ENCODE data around the gene TFF1. TPM values are rescaled to one million over a fixed set of nuclear protein-coding genes. Genes with fewer than 3 reads are reported as not detected.

TFF1 gene
- polyA plus RNA-seq, 6 donors from 2014 or later, result not detected

DNA sequence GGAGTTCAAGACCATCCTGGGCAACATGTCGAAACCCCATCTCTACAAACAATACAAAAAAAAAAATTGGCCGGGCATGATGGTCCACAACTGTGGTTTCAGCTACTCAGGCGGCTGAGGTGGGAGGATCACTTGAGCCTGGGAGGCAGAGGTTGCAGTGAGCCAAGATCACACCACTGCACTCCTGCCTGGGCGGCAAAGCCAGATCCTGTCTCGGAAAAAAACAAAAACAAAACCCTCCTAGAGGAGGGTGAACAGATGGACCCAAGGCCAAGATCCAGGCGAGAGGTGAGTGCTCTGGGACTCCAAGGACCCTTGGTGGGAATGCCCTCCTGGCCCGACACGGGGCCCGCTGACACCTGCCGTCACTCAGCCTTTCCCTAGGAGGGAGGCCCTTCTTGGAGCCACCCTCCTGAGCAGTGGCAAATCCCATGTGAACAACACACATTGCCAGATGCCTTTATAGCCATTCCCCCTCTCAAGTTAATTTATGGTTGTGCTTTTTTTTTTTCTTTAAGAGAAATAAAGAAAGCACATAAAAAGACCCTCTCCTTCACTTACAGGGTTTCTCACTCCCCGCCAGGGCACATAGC, 15.9 kb downstream of the TFF1 start:
- H3K4me1 Mint-ChIP-seq, result no peaks in the 10 kb centered on the region

DNA sequence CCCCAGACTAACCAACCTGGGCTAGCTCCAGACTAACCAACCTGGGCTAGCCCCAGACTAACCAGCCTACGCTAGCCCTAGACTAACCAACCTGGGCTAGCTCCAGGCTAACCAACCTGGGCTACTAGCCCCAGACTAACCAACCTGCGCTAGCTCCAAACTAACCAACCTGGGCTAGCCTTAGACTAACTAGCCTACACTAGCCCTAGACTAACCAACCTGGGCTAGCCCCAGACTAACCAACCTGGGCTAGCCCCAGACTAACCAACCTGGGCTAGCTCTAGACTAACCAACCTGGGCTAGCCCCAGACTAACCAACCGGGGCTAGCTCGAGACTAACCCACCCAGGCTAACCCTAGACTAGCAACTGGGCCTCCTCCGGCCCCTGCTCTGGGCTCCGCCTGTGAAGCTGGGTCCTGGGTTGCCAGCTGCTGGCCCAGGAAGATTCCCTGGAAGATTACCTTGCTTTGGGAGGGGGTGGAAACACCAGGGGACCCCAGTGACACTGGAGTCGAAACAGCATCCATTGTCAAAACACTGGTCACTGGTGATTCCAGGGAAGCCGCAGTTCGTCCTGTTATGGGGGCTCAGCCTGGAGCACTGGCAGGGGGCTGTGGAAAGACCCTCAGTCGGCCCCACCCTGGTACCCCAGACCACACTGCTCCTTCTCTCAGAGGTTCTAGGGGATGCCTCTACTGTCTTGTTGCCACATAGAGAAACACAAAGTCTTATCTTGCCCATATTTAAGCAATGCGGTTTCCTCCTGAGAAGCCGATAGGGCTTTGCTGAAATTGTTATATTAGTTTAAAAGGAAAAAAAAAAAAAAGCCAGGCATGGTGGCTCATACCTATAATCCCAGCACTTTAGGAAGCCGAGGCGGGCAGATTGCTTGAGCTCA, 16.7 kb downstream of the TFF1 start:
- no peak overlapping the region for H3K4me3 Mint-ChIP-seq
- H3K27me3 Mint-ChIP-seq, result peaks cover 5 to 29% (median 21%) of the 10 kb centered on the region in 3 donors
- H3K9me3 Mint-ChIP-seq, result peaks cover 4 to 14% (median 13%) of the 10 kb centered on the region in 7 donors
- peaks cover 0 to 16% of the 10 kb centered on the region in 2 donors for H3K36me3 Mint-ChIP-seq
- no peaks in the 10 kb centered on the region for H3K4me1 Mint-ChIP-seq
- ATAC-seq (ENCODE audit: low read depth in 2 of 2) (no peak), DNase-seq (no peak)
- H3K27ac Mint-ChIP-seq, result no peak overlapping the region

More for the DNA sequence above, 15.9 kb downstream of the TFF1 start:
- H3K27me3 Mint-ChIP-seq, result peaks cover 5 to 27% (median 21%) of the 10 kb centered on the region in 3 donors
- H3K9me3 Mint-ChIP-seq, result peaks cover 6 to 22% (median 18%) of the 10 kb centered on the region in 7 donors
- H3K4me3 Mint-ChIP-seq, result no peak overlapping the region
- DNase-seq (no peak), ATAC-seq (ENCODE audit: low read depth in 2 of 2) (no peak)
- H3K36me3 Mint-ChIP-seq, result peaks cover 0 to 23% of the 10 kb centered on the region in 2 donors
- H3K27ac Mint-ChIP-seq, result no peak overlapping the region

DNA sequence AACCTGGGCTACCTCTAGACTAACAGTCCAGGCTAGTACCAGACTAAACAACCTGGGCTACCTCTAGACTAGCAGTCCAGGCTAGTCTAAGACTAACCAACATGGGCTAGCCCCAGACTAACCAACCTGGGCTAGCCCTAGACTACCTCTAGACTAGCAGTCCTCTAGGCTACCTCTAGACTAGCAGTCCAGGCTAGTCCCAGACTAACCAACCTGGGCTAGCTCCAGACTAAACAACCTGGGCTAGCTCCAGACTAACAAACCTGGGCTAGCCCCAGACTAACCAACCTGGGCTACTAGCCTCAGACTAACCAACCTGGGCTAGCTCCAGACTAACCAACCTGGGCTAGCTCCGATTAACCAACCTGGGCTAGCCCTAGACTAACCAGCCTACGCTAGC, 17.6 kb downstream of the TFF1 start:
- no peak for DNase-seq
- ATAC-seq (ENCODE audit: low read depth in 2 of 2), result no peak
- H3K27me3 Mint-ChIP-seq, result peaks cover 5 to 28% (median 20%) of the 10 kb centered on the region in 3 donors

DNA sequence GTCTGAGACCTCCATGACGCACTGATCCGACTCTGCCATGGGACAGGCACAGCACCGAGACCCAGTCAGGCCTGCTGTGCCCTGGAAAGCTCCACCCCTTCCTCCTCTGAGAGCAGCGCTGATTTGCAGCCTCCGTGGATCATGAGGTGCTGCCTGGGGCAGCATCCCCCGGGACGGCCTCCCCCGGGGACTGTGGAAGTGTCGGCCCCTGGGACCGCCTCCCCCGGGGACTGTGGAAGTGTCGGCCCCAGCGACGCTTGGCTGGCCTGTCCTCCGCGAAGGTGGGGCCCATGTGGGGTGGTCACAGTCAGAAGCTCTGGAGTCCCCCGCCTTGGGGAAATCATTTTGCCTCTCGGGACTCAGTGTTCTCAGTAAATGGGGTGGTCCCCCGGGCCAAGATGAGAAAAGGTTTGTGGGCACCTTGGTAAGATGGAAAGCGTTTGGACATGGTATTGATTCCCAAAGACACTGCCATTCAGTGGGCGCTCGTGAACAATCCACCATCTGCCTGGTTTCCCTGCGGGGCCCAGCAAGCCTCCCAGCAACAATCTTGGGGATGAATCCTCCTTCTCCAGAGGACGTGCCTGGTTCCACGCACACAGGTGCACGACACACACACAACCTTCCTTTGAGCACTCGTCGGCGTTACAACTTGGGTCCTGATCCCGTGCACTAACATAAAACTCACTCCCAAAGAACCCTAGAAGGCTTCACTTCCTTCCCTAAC, 18.6 kb downstream of the TFF1 start:
- H3K36me3 Mint-ChIP-seq, result peaks cover 0 to under 1% of the 10 kb centered on the region in 2 donors
- ATAC-seq (ENCODE audit: low read depth in 2 of 2) (no peak), DNase-seq (no peak)
- H3K4me1 Mint-ChIP-seq, result no peaks in the 10 kb centered on the region
- H3K27me3 Mint-ChIP-seq, result peaks cover 5 to 19% (median 10%) of the 10 kb centered on the region in 3 donors
- H3K9me3 Mint-ChIP-seq, result peaks cover 0 to 2% (median 0%) of the 10 kb centered on the region in 7 donors
- H3K4me3 Mint-ChIP-seq, result no peak overlapping the region
- no peak overlapping the region for H3K27ac Mint-ChIP-seq

More for the DNA sequence above, 17.6 kb downstream of the TFF1 start:
- Mint-ChIP-seq H3K27ac (no peak overlapping the region), H3K4me1 (no peaks in the 10 kb centered on the region), H3K4me3 (no peak overlapping the region), H3K9me3 (peaks cover 0 to 9% (median 4%) of the 10 kb centered on the region in 7 donors), H3K36me3 (peaks cover 0 to 11% of the 10 kb centered on the region in 2 donors)

DNA sequence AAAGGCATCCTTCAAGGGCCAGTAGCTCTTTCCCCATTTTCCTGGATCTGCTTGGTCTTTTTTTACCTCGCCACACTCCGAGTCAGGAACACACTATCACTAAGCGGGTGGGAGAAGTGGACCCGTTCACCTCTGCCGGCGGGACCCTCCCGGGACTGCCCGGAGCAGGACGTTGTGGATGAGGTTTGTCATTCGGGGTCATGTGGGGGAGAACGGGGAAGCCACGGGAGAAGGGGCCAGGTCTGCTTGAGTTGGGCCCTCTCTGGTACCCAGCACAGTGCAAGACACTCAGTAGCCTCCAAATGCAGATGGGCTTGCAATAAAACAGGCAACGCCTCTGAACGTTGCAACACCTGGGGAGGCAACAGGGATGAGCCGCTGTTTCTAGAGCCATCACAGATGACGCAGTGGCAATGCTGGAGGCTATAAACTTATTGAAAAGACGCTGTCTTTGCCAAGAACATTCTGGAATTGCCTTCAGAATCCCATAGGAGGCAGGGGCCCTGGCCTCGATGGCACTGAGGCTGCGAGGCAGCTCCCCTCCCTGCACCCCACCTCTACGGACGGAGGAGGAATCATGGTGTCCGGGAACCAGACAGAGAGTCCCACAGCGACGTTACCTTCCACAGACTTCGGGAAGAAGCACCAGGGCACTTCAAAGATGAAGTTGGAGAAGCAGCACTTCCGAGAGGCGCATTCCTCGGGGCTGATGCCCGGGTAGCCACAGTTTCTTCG, 19.3 kb downstream of the TFF1 start:
- H3K27me3 Mint-ChIP-seq, result peaks cover 2 to 12% (median 5%) of the 10 kb centered on the region in 3 donors
- no peak overlapping the region for H3K27ac Mint-ChIP-seq
- H3K36me3 Mint-ChIP-seq, result no peaks in the 10 kb centered on the region
- no peak overlapping the region for H3K4me3 Mint-ChIP-seq
- DNase-seq, result no peak
- no peak for ATAC-seq (ENCODE audit: low read depth in 2 of 2)
- peaks cover 0 to 2% (median 0%) of the 10 kb centered on the region in 7 donors for H3K9me3 Mint-ChIP-seq
- H3K4me1 Mint-ChIP-seq, result no peaks in the 10 kb centered on the region

DNA sequence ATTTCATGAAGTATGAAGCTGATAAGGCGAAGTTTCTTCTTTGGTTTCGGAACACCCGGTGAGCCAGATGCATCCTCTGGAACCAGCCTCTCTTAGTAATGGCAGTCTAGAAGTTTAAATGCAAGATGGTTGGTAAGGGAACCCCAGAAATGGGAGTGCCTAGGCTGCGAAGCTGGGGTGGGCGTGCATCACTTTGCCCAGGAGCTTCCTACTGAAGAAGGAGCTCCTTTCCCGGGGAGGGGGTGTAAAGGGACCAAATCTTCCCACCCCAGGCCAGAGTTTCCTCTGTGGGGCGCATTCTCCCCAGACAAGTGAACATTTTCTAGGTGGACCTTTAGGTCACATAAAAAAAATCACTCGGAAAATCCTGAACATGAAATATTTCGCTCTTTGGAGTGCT, 19.9 kb downstream of the TFF1 start:
- H3K4me1 Mint-ChIP-seq, result no peaks in the 10 kb centered on the region
- DNase-seq, result no peak
- H3K27ac Mint-ChIP-seq, result no peak overlapping the region
- no peaks in the 10 kb centered on the region for H3K36me3 Mint-ChIP-seq
- peaks cover 0 to 12% (median 5%) of the 10 kb centered on the region in 3 donors for H3K27me3 Mint-ChIP-seq
- peaks cover 0 to under 1% (median 0%) of the 10 kb centered on the region in 7 donors for H3K9me3 Mint-ChIP-seq
- no peak for ATAC-seq (ENCODE audit: low read depth in 2 of 2)
- no peak overlapping the region for H3K4me3 Mint-ChIP-seq

DNA sequence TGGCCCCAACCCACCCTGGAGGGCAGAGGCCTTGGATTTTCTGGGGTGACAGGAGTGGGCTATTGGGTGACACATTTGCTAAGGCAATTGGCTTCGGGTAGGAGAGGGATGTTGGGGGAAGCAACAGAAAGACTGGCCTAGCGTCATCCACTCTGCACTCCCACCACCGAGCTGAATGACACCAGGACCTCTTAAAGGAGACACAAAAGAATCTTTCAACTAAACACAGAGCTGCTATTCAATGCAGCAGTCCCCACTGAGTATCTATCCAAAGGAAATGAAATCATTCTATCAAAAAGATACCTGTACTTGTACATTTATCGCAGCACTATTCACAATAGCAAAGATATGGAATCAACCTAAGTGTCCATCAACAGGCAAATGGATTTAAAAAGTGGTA, 21.7 kb downstream of the TFF1 start:
- H3K27me3 Mint-ChIP-seq, result peaks cover 0 to 8% (median 5%) of the 10 kb centered on the region in 3 donors
- ATAC-seq (ENCODE audit: low read depth in 2 of 2) (no peak), DNase-seq (no peak)
- no peak overlapping the region for H3K4me3 Mint-ChIP-seq
- H3K36me3 Mint-ChIP-seq, result no peaks in the 10 kb centered on the region
- no peaks in the 10 kb centered on the region for H3K9me3 Mint-ChIP-seq
- no peaks in the 10 kb centered on the region for H3K4me1 Mint-ChIP-seq
- H3K27ac Mint-ChIP-seq, result no peak overlapping the region

DNA sequence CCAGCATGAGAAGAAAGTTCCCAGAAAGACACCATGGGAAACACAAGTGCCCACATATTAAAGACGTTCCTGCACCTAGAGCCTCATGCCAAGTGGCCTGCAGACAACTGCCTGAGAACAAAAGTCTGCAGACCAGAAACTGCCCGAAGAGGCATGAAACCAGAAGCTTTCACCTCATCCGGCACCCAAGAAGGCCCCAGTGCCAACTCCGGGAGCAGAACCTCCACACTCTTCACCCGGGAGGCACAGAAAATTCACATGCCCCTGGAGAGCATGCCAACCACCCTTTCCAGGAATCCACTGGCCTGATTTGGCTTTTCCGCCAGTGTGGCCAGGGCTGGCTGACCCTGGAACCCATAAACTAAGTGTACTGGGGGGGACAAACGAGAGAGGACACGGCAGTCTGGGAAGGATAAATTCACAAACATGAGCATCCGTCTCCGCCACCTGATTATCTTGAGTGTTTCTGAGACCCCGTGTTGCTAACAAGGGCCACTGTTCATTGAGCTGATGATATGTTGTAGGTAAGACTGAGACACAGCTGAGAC, 22.3 kb downstream of the TFF1 start:
- Mint-ChIP-seq H3K27ac (no peak overlapping the region), H3K36me3 (no peaks in the 10 kb centered on the region), H3K9me3 (no peaks in the 10 kb centered on the region), H3K27me3 (peaks cover 0 to 8% (median 5%) of the 10 kb centered on the region in 3 donors), H3K4me3 (no peak overlapping the region), H3K4me1 (no peaks in the 10 kb centered on the region)
- no peak for DNase-seq
- ATAC-seq (ENCODE audit: low read depth in 2 of 2), result no peak

DNA sequence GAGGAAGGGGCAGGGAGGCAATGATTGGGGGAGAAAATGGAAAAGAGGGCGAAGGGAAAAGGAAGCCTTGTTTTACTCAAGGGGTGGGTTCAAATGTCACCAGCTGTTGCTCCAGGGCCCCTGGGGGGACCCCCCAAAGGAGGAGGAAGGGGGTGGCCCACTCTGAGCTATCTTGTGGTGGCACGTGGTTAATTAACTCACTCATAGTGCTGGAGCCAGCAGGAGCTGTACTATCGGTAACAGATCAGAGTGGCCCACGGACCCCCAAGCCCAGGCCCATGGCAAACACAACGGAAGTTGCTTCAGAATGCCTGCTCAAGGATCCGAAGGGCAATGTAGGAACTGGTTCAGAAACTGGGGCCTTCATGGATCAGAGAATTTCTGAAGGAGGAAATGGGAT, 22.8 kb downstream of the TFF1 start:
- ATAC-seq (ENCODE audit: low read depth in 2 of 2) (no peak), DNase-seq (no peak)
- Mint-ChIP-seq H3K4me3 (no peak overlapping the region), H3K36me3 (no peaks in the 10 kb centered on the region), H3K27me3 (peaks cover 0 to 8% (median 5%) of the 10 kb centered on the region in 3 donors), H3K27ac (no peak overlapping the region), H3K9me3 (no peaks in the 10 kb centered on the region), H3K4me1 (no peaks in the 10 kb centered on the region)

DNA sequence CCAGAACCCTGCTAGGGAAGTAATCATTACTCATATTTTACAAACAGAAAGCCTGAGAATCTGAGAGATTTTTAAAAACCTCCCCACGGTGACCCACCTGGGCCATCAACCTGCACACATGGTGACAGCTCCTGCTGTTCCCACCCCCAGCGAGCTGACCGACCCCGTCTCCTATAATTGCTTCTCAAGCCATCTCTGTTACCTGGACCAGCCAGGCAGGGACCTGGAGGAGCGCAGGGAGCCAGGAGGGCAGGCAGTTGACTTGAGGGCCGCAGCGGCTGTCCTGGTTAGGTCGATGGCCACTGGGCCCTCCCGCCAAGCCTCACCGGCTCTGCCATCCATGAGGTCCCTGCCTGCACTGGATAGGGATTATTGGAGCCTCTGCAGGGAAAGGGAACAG, 23.2 kb downstream of the TFF1 start:
- no peak for ATAC-seq (ENCODE audit: low read depth in 2 of 2)
- Mint-ChIP-seq H3K4me1 (peaks cover 0 to 2% (median under 1%) of the 10 kb centered on the region in 3 donors), H3K36me3 (no peaks in the 10 kb centered on the region), H3K9me3 (no peaks in the 10 kb centered on the region), H3K27me3 (peaks cover 0 to 9% (median 5%) of the 10 kb centered on the region in 3 donors), H3K4me3 (no peak overlapping the region), H3K27ac (no peak overlapping the region)
- no peak for DNase-seq

DNA sequence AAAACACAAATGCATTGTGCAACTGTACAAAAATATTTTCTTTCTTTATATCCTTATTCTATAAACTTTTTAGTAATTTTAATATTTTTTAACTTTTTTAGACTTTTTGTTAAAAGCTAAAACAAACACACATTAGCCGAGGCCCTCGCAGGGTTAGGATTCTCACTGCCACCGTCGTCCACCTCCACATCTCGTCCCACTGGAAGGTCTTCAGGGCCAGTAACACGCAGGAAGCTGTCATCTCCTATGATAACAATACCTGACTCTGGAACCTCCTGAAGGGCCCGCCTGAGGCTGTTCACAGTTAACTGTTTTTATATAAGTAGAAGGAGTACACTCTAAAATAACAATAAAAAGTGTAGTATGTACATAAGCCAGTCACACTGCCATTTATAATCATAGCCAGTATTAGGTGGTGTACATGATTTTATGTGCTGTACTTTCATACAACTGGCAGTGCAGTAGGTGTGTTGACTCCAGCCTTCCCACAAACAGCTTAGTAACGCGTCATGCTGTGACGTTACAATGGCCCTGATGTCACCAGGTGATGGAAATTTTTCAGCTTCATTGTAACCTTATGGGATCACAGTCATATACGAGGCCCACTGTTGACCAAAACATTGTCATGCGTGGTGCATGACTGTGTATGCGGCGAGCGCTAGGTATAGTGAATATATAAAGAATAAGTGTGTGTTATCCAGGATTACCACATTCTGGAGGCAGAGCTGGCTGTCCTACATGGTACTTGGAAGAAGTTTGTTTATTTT, 24.4 kb downstream of the TFF1 start:
- Mint-ChIP-seq H3K9me3 (peaks cover 0 to 3% (median 0%) of the 10 kb centered on the region in 7 donors), H3K4me3 (no peak overlapping the region), H3K27ac (no peak overlapping the region), H3K27me3 (peaks cover 2 to 21% (median 11%) of the 10 kb centered on the region in 3 donors), H3K36me3 (no peaks in the 10 kb centered on the region), H3K4me1 (peaks cover 6 to 9% (median 8%) of the 10 kb centered on the region in 3 donors)
- DNase-seq (no peak), ATAC-seq (ENCODE audit: low read depth in 2 of 2) (no peak)
